Testis (tissue), 2 donors: ENCODE results near the gene KDM5B.

ENCODE experiments used
- CTCF ChIP-seq, 3 experiments: fragments of 450-650 bp in 2 of 3; fragments of 200-600 bp in 1 of 3; sonication (generic) in 1 of 3; IDR thresholded peaks; one replicate each; pipeline ENCODE4 v1.5.1; 2016 to 2019; ENCODE audit warnings: antibody characterized with exemption in 3 of 3, mild to moderate bottlenecking in 2 of 3, moderate library complexity in 1 of 3
- POLR2A ChIP-seq: fragments of 450-650 bp; IDR thresholded peaks from one replicate; pipeline ENCODE4 v1.6.1; 2017; ENCODE audit warnings: antibody characterized with exemption, mild to moderate bottlenecking, moderate library complexity

GRCh38 chr1:202683029-202683428 lies 125.2 kb downstream of the KDM5B start:
- TF ChIP-seq CTCF (IDR thresholded peaks at IDR 0.05) (no peak), POLR2A (no peak)
